K562 treated with DMSO at 1 percent for 4 hours (cell line): ENCODE measurements around the gene AZIN2. TPM values are rescaled to one million over a fixed set of nuclear protein-coding genes. Genes with fewer than 3 reads are reported as not detected.

Experiments
- total RNA-seq: library from RNA; unstranded; fragments of 300-600 nt; gene quantifications from 2 replicates; pipeline ENCODE4 v1.2.3, GENCODE V29; 2022; ENCODE audit not compliant: insufficient read depth

Gene AZIN2
- total RNA-seq: 1.3 TPM in 2 replicates

DNA sequence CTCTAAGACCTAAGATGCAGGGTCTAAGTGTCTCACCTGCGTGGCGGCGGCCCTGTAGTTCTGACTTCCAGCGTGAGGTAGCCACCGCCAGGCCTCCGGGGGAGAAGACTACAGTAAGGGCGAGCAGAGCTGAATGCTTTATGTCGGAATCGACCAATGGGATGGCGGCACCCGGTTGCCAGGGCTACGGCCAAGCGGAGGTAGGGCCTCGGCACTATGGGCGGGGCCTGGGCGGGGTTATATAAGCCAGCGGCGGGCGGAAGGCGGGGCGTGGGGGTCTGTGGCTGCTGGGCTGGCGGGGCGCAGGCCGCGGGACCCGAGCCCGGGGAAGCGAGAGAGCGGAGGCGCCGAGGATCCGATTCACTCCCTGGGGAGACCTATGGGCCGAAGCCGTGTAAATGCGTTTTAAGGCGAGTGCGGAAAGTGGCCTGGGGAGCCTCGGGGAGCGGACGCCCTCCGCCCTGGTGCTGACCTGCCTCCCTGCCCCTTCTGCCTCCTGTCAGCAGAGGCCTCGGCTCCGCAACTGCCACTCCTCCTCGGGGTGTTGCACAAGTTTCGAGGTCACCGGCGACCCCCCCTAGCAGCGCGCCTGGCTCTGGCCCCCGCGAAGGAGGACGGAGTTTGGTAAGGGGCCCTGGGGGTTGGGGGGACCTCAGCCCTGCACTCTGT is at the start of gene AZIN2:
Gene AZIN2, plus strand, starts transcription at position 269 of the 669 bp plus-strand sequence. CDS start 1,097 bp downstream, outside the sequence.

GRCh38 chr1:33036526-33037503 is 44.1 kb upstream of the AZIN2 start, which contains the start of gene AK2:
AK2 (minus strand) TSS chr1:33036883; CDS start chr1:33036828, 55 bp downstream.

Other genes starting within 250 kb of the AZIN2 start
- gene FNDC5, start 210.2 kb upstream of the AZIN2 start, total RNA-seq: not detected in 2 replicates
- gene HPCA, start 194.7 kb upstream of the AZIN2 start, total RNA-seq: not detected in 2 replicates
- gene TMEM54, start 179.8 kb upstream of the AZIN2 start, total RNA-seq: 30.3 and 51.1 TPM in 2 replicates
- gene RNF19B, start 116.3 kb upstream of the AZIN2 start, total RNA-seq: 20.6 and 26.8 TPM in 2 replicates
- 191 and 291 TPM in 2 replicates for gene AK2, start 44.3 kb upstream of the AZIN2 start, total RNA-seq
- 4.6 and 5.1 TPM in 2 replicates for gene TRIM62, start 100.9 kb downstream of the AZIN2 start, total RNA-seq
- gene ZNF362, start 175.3 kb downstream of the AZIN2 start, total RNA-seq: 1.2 and 1.7 TPM in 2 replicates
- not detected in 2 replicates for gene A3GALT2, start 239.9 kb downstream of the AZIN2 start, total RNA-seq